Mucosa of gallbladder (tissue), 1 donor: ENCODE measurements around the gene CADPS. TPM values are rescaled to one million over a fixed set of nuclear protein-coding genes. Genes with fewer than 3 reads are reported as not detected.

Source experiments
- DNase-seq: peaks from one replicate; pipeline ENCODE4 v3.0.0-alpha.2; 2020; ENCODE audit warnings: low spot score
- total RNA-seq: library from RNA; stranded (reverse); gene quantifications from one replicate; pipeline ENCODE4 v1.2.1, GENCODE V29; 2021
- donor health status: DM: no; HTN: no; CAD: no.

CADPS gene
- total RNA-seq, 1 donor from 2014 or later = 37.2 TPM

- DNase-seq = no peak
Measured at GRCh38 chr3:62439176-62439813, 435.9 kb downstream of the CADPS start.

DNA sequence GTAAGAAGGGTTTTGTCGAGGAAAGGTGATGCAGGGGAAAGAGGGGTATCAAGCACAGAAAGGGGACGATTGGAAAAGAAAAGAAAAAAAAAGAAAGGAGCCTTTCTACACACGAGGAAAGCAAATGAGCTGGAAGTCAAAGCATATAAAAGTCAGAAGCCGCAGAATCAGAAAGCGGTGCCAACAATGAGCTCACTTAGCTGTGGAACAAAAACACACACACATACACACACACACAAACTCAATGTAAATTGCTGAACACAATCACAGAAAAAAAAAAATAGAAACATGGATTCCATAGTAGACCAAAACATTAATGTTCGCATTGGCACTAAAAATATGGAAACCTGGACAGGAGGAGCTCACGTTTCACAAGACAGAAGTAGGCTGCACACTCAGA, 438.4 kb downstream of the CADPS start:
- no peak for DNase-seq

GRCh38 chr3:62433396-62433795, 441.8 kb downstream of the CADPS start:
- DNase-seq = no peak

- no peak for DNase-seq
Measured at GRCh38 chr3:62421207-62421606, 454.0 kb downstream of the CADPS start.

DNA sequence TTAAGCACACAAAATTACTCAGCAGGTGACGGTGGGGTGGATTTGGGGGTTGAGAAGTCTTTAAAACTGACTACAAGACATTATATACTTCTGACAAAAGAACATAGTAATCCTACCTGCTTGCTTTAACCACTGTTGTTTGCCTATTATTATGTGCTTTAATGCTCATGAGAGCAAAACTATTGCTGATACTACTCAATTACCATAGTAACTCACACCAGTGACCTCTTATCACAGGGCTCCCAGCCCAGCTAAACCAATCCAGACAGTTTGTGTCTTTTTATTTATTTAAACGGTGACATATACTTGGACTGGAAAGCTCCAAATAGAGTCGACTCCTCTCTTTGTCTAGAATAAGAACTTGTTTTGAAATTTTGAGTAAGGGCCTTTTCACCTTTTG, 459.1 kb downstream of the CADPS start:
- no peak for DNase-seq

GRCh38 chr3:62415312-62415801, 459.9 kb downstream of the CADPS start:
- DNase-seq = no peak

- no peak for DNase-seq
Measured at GRCh38 chr3:62414786-62415185, 460.4 kb downstream of the CADPS start.

GRCh38 chr3:62413687-62414086, 461.5 kb downstream of the CADPS start:
- no peak for DNase-seq

DNA sequence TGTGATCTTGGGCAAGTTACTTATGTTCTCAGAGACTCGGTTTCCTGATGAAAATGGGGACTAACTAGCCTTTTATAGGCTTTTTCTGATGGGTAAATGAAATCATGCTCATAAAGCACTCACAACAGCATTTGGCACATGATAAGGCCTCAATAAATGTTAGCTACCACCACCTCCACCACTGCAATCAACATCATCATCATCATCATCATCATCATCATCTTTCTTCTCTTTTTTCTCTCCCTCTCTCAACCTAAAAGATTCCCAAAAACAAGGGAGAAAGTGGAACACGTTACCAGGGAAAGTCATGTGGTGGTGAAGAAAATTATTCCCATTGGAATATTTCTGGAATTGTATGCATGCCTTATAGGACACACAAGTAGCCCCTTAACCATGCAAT, 468.3 kb downstream of the CADPS start:
- no peak for DNase-seq

GRCh38 chr3:62405566-62405965, 469.6 kb downstream of the CADPS start:
- DNase-seq = no peak

DNA sequence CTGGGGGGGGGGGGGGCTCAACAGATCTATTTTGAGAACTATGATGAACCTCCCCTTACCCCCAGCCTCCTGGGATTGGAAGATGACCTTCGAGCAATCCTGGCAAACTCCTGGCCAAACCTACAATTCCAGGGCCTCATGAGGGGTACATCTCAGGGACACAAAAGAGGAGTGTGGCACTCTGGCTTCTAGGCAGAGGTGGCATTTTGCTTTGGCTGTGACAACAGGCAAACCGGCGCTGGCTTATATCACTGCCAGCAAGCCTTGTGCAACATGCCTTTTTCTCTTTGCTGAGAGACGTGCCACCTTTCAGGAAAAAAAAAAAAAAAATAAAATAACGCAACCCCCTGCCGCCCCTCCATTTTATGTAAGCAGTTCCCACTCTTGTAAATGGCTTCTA, 470.1 kb downstream of the CADPS start:
- DNase-seq = no peak

DNA sequence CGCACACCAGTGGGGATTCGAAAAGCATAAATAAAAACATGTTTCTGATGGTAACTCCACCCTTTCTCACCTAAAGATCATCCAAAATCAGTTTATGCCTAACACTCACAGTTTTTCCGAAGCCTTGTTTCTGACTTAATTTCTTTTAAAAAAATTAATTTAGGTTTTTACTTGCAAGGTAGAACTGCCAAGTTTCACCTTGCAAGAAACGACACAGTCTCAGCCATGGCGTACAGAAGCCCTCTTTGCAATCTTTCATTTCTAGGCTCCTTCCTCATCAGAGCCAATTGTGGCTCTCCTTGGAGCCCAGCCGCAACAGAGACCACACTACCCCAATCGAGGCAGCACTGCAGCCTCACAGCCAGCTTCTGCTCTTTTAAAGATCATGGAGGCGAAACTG, 470.9 kb downstream of the CADPS start:
- no peak for DNase-seq

DNA sequence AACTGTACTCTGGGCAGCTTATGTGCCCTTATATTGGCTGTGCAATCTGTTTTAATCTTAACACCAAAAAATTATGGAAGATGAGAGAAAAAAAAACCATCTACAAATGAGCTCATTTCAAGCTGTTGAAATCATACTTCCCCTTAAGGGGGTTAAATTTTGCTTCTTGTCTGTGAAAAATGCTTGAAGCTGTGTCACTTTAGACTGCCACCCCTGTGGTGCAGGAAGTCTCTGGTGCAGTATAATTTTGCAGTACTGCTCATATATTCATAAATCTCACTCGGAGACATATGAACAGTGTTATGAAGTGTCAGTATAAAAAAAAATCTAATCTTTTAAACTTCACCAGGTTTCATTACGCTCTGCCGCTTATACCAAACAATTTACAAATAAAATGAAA, 471.5 kb downstream of the CADPS start:
- DNase-seq = no peak

DNA sequence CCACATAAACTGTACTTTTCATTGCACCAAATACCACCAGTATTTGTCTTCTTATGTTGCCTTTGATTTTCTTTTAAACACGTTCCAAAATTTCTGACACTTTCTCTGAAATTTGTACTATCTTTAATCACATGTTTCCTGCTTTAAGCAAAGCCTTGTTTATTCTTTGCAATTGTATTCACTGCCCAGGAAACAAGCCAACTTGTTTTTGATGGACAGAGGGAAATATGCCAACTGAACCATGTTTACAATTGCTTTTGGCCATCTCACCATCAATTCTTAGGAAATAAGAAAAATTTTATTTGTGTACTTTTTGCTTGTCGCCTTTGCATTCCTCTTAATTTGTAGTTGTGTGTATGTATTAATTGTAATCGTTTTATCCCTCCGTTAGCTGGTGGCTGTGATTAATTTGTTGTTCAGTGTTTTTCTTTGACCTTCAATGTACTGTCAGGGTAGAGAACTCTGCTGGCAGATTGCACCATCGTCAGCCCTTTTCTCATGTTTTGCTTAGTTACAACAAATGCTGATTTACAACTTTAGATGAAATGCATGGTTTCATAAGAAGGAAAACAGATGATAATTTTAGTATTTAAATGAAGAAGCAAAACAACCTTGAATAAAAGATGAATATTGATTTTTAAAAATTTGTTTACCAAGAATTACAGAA, 482.5 kb downstream of the CADPS start:
- no peak for DNase-seq

DNA sequence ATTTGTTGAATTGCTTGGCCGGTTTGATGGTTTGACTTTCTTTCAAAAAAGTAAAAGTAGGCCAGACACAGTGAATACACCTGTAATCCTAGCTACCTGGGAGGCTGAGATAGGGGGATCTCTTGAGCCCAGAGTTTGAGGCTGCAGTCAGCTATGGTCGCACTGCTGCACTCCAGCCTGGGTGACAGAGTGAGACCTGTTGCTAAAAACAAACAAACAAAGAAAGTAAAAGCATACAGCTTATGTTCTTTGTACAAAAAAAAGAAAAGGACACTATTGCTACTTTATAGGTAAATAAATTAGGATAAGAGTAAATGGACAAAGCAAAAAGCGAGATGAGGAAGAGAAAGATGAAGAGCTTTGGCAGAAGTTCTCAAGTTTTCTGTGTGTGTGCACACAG, 488.0 kb downstream of the CADPS start:
- no peak for DNase-seq

GRCh38 chr3:62379321-62379798, 495.9 kb downstream of the CADPS start:
- DNase-seq = no peak

DNA sequence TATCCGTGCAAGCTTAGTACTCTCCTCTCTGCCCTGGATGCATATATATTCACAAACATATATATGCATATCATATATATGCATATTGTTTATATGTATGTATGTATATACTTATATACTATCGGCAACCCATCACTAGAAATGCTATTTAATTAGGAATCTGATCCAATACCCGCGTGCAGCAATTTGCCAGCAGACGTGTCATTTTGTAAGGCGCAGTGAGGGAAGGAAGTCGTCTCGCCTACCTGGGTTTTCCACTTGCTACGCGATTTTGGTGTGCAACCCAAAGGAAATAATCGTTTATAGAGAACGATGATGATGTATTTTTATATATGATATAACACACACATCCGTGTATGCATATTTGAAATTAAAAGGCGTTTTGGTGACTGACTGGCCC, 496.3 kb downstream of the CADPS start:
- DNase-seq = no peak

GRCh38 chr3:62378311-62378789, 496.9 kb downstream of the CADPS start:
- DNase-seq = no peak

- no peak for DNase-seq
Measured at GRCh38 chr3:62376906-62377877, 498.0 kb downstream of the CADPS start.

- DNase-seq = no peak
Measured at GRCh38 chr3:62376454-62376720, 498.8 kb downstream of the CADPS start.

DNA sequence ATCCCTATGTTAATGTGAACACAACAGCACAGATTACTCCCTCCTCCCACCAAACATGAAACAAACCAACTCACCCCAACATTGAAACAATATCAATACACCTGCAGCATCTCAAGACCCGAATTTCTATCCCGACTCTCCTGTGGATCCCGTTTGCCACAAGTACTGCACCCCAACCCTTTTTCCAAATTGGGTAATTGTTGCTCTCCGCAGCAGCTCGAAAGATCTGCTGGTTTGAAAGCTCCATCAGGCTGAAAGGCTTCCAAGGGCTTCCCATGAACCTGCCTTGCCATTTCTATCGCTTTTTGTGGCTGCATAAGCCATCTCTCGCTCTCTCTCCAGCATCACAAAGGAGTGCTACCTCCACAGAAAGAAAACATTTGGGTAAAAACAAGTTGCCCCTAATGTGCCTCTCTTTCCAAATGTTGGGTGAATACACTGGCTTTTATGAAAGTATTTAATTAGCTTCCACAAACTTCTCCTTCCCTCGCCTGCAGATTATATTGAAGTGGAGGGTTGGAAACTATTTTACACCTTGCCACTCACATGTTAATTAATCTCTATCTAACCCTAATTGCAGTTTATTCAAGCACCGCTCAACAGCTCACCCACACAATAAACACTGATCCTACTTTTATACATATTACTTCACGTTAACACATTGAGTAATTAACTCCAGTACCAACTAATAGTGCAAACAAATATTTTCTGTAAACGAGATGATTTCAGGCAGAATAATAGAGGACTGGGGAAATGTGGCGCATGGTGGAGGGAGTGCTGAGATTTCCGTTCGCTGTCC, 499.4 kb downstream of the CADPS start:
- DNase-seq = no peak
